PC-9 (cell line): ENCODE results near the gene SAPCD2. TPM values are rescaled to one million over a fixed set of nuclear protein-coding genes. Genes with fewer than 3 reads are reported as not detected.

Experiments
- BruUV-seq: library from RNA; stranded (reverse); fragments of 400-500 nt; replicated peaks from 2 replicates; lab custom pipeline; 2021; lab: Mats Ljungman, UMichigan
- CTCF ChIA-PET: fragments of 300-600 bp; sonication (Branson Sonifier 250); formaldehyde crosslinking; loops from one replicate; lab custom pipeline; 2022; ENCODE audit warnings: antibody characterized with exemption; lab: Charles Lee
- POLR2A ChIA-PET: fragments of 300-600 bp; sonication (Branson Sonifier 250); formaldehyde crosslinking; loops from one replicate; lab custom pipeline; 2022; ENCODE audit warnings: antibody characterized with exemption; ENCODE audit not compliant: unreplicated experiment; lab: Charles Lee
- DNase-seq, 2 experiments: peaks; one replicate each; pipeline versions ENCODE4 v3.0.0 to v3.0.0-alpha.2; 2015 to 2022; ENCODE audit warnings: mixed read lengths in 1 of 2
- H2AFZ ChIP-seq: fragments of 200-600 bp; sonication (generic); 2 replicates; pipeline ENCODE4 v1.8.1; 2017; ENCODE audit warnings: antibody characterized with exemption
- H3F3A ChIP-seq: fragments of 200-600 bp; sonication (generic); 2 replicates; pipeline ENCODE4 v1.8.1; 2017; ENCODE audit warnings: antibody characterized with exemption, mild to moderate bottlenecking, low read depth; ENCODE audit not compliant: insufficient read depth
- H3K27ac ChIP-seq: fragments of 200-600 bp; sonication (generic); 2 replicates; pipeline ENCODE4 v1.6.1; 2016; ENCODE audit warnings: mixed run types
- H3K27me3 ChIP-seq: fragments of 200-600 bp; sonication (generic); 2 replicates; pipeline ENCODE4 v1.6.1; 2016; ENCODE audit warnings: low read depth, mixed run types; ENCODE audit not compliant: insufficient read depth
- H3K36me3 ChIP-seq: fragments of 200-600 bp; sonication (generic); 2 replicates; pipeline ENCODE4 v1.6.1; 2016; ENCODE audit warnings: low read depth, mixed run types
- H3K4me1 ChIP-seq: fragments of 200-600 bp; sonication (generic); replicated peaks from 2 replicates; pipeline ENCODE4 v1.6.1; 2016; ENCODE audit warnings: mixed run types; ENCODE audit not compliant: insufficient read depth
- H3K4me2 ChIP-seq: fragments of 200-600 bp; sonication (generic); 2 replicates; pipeline ENCODE4 v1.6.1; 2017; ENCODE audit warnings: mixed run types
- H3K4me3 ChIP-seq: fragments of 200-600 bp; sonication (generic); 2 replicates; pipeline ENCODE4 v1.6.1; 2016; ENCODE audit warnings: mixed run types
- H3K79me2 ChIP-seq: fragments of 200-600 bp; sonication (generic); 2 replicates; pipeline ENCODE4 v1.6.1; 2017; ENCODE audit warnings: low read depth, mixed run types
- H3K9me2 ChIP-seq: fragments of 200-600 bp; sonication (generic); 2 replicates; pipeline ENCODE4 v1.8.1; 2017; ENCODE audit warnings: mild to moderate bottlenecking; ENCODE audit not compliant: insufficient read depth
- H3K9me3 ChIP-seq: fragments of 200-600 bp; sonication (generic); 2 replicates; pipeline ENCODE4 v1.8.1; 2016; ENCODE audit warnings: low read depth; ENCODE audit not compliant: insufficient read depth
- H4K20me1 ChIP-seq: fragments of 200-600 bp; sonication (generic); 2 replicates; pipeline ENCODE4 v1.8.1; 2017; ENCODE audit not compliant: insufficient read depth
- CTCF ChIP-seq: fragments of 200-600 bp; sonication (generic); conservative IDR thresholded peaks from 2 replicates; pipeline ENCODE4 v1.6.1; 2017; ENCODE audit warnings: mixed run types, antibody characterized with exemption, mild to moderate bottlenecking, moderate library complexity
- EZH2 ChIP-seq: fragments of 200-600 bp; sonication (generic); IDR thresholded peaks from 2 replicates; pipeline ENCODE4 v1.8.0; 2017; ENCODE audit warnings: antibody characterized with exemption, low read depth
- intact Hi-C: fragments of 100-400 bp; cut with micrococcal nuclease; formaldehyde crosslinking; loops from one replicate; pipeline ENCODE4 v1.10.0; 2022; ENCODE audit not compliant: unreplicated experiment
- total RNA-seq: library from RNA; stranded (reverse); gene quantifications from 2 replicates; pipeline ENCODE4 v1.2.3, GENCODE V29; 2021

The SAPCD2 gene
- total RNA-seq, 1 experiment from 2014 or later = 50.3 TPM

- Histone ChIP-seq H3K9me3 (no peaks in the 10 kb centered on the region), H3K36me3 (no peaks in the 10 kb centered on the region), H3K27ac (no peak overlapping the region), H3K9me2 (no peaks in the 10 kb centered on the region), H3F3A (peaks cover 12% of the 10 kb centered on the region; the same call in 1 of the 2 replicates), H2AFZ (no peak overlapping the region), H3K79me2 (peaks cover 21% of the 10 kb centered on the region), H3K4me1 (peaks cover 15% of the 10 kb centered on the region), H3K4me2 (no peak overlapping the region), H4K20me1 (peaks cover 28% of the 10 kb centered on the region), H3K27me3 (no peaks in the 10 kb centered on the region), H3K4me3 (no peak overlapping the region)
- no TSS peak for BruUV-seq
- CTCF ChIA-PET = no interaction called here
- POLR2A ChIA-PET = no interaction called here
- TF ChIP-seq CTCF (no peak), EZH2 (no peak)
- intact Hi-C loops = no loop called here
- DNase-seq = no peak
Observed at GRCh38 chr9:137041124-137041523, 29.2 kb downstream of the SAPCD2 start.

GRCh38 chr9:137040568-137040967 is 29.8 kb downstream of the SAPCD2 start:
- ChIA-PET CTCF (no interaction called here), POLR2A (no interaction called here)
- Histone ChIP-seq H4K20me1 (peaks cover 30% of the 10 kb centered on the region), H3K27ac (no peak overlapping the region), H3K9me3 (no peaks in the 10 kb centered on the region), H2AFZ (no peak overlapping the region), H3K4me2 (no peak overlapping the region), H3K36me3 (no peaks in the 10 kb centered on the region), H3K9me2 (no peaks in the 10 kb centered on the region), H3K27me3 (no peaks in the 10 kb centered on the region), H3K79me2 (peaks cover 21% of the 10 kb centered on the region), H3K4me1 (peaks cover 15% of the 10 kb centered on the region), H3F3A (peaks cover 17% of the 10 kb centered on the region; the same call in 1 of the 2 replicates), H3K4me3 (no peak overlapping the region)
- BruUV-seq = no TSS peak
- TF ChIP-seq CTCF = no peak
- TF ChIP-seq EZH2 = no peak
- no peak for DNase-seq
- intact Hi-C loops = no loop called here

- Histone ChIP-seq H3K36me3 (no peaks in the 10 kb centered on the region), H2AFZ (no peak overlapping the region), H3K27ac (no peak overlapping the region), H3K4me1 (peaks cover 15% of the 10 kb centered on the region), H4K20me1 (peaks cover 26% of the 10 kb centered on the region), H3K27me3 (no peaks in the 10 kb centered on the region), H3K9me3 (no peaks in the 10 kb centered on the region), H3K4me2 (no peak overlapping the region), H3K9me2 (no peaks in the 10 kb centered on the region), H3K79me2 (peaks cover 15% of the 10 kb centered on the region), H3F3A (peaks cover 20% of the 10 kb centered on the region; the same call in 1 of the 2 replicates), H3K4me3 (no peak overlapping the region)
- BruUV-seq = TSS peak; percentile 40
- intact Hi-C loops = no loop called here
- ChIA-PET CTCF (interaction anchor here (0.9 kb wide), 1 partner anchor 92 kb away, joined by 4 read pairs; no protein-coding TSS in a partner anchor), POLR2A (no interaction called here)
- DNase-seq = no peak
- TF ChIP-seq CTCF (no peak), EZH2 (no peak)
Observed at GRCh38 chr9:137039611-137040366, 30.6 kb downstream of the SAPCD2 start.
